GM21619 (cell line): Measurements from ENCODE around the gene MYBPH.

ENCODE experiments used
- ATAC-seq: cut with Tn5 transposase; IDR thresholded peaks from one replicate; pipeline ENCODE4 v1.9.1; 2021; ENCODE audit not compliant: unreplicated experiment

MYBPH gene

DNA sequence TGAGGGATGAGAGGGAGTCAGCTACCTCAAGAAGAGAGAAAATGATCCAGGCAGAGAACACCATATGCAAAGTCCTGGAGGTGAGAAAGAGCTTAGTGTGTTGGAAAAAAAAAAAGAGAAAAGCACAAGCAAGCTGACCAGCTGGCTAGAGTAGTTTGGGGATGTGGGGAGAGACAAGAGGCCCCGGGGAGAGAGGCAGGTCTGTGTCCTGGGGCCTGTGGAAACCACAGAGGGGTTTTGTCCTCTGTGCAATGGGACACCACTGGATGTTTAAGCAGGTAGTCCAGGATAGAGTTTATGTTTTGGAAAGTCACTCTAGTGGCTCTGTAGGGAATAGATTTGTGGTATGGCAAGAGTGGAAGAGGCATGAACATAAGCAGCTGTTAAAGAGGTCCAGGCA lies 25.3 kb upstream of the MYBPH start:
- ATAC-seq: no peak

DNA sequence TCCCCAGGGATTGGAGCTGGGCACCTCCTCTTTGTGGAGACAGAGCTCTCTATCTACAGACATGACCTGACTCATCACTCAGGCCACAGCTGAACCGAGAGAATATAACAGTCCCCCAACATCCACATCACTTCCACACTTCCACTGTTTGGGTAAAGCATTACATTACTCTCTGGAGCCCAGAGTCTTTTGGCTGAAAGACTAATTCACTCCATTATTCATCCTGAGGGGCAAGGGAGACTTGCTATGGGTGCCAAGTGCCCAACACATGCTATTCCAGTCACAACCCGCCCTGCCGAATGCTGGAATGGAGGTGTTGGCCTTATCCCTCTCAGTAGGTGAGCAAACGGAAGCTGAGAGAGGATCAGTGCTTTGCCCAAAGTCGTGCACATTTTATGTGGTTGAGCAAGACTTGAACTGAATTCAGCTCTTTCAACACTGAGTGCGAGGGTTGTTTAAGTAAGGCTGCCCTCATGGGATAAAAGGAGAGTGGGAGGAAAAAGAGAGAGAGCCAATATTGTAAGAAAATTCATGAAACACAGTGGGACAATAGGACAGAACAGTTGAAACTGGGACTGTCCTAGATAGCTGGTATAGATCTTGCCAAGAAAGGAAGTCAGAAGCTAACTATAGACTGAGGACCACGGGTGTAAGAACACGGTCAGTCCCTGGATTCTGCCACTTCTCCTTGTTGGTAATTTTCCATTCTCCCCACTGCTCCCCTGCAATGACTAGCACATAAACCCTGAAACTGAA lies 24.4 kb upstream of the MYBPH start:
- no peak for ATAC-seq

DNA sequence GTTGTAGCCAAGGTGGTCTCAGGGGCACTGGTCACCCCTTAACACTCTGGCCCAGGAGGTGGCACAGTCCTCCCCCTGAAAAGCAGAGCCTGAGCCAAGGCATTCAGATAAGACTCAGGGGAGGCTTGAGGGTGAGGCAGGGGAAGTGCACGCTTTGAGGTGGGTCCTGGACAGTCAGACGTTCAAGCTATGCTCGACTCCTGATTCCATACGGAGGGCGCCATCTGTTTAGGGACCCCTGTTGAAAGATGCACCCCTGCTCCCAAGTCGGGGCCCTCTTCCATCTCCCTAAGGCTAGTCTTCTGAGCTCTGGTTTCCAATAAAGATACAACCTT lies 23.8 kb upstream of the MYBPH start:
- ATAC-seq: no peak

DNA sequence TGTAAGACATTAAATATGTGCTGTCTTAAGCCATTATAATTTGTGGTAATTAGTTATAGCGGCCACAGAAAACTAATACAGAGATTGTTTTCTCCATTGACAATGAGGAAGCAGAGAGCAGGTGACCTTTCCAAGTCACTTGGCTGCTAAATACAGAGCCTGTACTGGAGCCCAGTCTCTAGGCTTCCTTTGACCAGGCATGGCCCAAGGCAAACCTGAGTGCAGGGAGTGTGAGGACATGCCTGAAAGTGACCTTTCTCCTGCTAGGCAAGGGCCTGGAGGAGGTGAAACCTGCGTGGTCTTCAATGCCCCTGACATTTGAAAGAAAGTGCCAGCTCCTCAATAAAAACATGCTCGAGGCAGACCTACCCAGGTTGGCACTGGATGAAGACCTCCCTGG lies 23.4 kb upstream of the MYBPH start:
- no peak for ATAC-seq

DNA sequence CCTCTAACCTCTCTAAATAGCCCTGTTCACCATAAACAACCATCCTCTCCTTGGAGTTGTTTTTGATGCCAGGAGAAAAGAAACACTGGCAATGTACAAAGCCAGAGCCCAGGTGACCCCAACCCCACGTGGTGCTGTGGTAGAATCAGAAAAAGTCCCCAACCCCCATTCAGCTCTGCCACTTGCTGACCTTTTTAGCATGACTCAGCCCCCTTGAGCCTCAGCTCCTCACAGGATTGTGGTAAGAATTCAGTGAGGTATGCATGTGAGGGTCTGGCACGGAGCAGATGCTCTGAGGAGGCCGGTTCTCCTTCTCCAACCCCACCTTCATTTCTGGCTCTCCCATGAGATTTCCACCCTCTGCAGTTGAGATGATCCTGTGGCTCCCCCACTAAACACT lies 22.0 kb upstream of the MYBPH start:
- no peak for ATAC-seq

DNA sequence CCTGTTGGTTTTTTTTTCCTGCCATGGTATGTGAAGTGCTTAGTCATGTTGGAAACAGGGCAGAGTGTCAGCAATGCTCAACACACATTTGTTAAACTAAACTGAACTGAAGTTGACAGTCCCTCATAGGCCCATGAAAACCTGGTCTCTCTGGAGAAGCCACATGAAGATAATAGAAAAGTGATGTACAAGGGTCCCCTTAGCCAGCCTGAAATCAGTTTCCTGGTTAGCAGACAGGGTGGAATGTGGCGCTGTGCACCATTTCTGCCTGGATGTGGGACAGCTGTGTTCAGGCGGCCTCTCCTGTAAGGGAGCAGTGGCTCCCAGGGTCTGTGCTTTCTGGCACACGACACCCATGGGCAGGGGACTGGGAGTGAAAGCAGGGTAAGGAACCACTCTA lies 20.7 kb upstream of the MYBPH start:
- ATAC-seq: no peak

DNA sequence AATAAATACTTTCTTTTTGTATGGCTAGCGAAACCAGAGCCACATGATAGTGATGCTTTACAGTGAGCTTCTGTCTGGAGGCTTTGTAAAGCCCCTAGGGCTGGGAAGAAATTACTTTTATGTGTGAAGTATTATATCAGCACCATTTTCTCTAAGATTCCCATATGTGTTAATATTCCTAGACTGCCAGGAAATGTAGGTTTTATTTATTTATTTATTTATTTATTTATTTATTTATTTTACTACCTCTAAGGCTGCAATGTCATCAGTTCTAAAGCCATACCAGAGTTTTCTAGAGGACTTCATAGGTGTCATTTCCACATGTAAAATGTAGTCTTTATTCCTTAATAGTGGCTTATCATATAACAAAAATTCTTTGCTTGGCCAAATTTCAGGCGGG lies 15.3 kb upstream of the MYBPH start:
- ATAC-seq: no peak

DNA sequence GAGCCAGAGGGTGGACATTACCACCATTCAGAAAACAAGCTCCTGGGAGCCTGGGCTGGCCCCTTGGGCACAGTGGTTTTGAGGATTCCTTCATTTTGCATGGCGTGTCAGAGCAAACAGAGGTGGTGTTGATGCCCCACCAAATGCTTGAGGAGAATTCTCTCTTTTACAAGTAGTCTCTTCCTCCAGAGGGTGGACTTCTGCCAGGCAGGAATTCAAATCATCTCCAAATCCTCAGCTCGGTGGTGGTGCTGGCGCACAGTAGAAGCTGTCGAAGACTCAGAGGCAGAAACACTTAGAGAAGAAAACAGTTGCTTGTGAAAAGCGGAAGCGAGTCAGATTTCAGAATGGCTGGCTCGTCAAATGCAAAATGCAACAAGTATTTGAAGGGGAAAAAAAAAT lies 14.3 kb upstream of the MYBPH start:
- ATAC-seq: no peak

DNA sequence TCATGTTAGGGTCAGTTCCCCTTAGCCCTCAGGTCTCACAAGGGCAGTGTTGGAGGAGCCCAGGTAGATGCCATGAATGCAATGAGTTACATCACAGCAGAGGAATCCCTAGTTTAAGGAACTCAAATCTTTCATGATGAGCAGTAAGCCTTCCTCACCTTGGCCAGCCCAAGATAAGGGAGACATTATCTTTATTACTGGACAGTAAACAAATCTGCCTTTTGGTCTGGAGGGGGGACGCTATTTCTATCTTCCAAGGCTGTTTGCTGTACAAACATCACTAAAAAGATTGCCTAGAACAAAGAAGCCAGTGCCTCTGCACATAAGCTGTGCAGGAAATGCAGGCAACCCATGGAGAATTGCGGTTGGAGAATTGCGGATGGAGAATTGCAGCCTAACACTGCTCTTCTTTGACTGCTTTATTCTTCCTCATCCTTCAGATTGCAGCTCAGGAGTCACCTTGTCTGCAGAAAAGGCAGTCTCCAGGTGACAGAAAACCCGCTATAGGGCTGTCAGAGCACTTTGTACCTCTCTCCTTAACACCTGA lies 13.1 kb upstream of the MYBPH start:
- no peak for ATAC-seq

DNA sequence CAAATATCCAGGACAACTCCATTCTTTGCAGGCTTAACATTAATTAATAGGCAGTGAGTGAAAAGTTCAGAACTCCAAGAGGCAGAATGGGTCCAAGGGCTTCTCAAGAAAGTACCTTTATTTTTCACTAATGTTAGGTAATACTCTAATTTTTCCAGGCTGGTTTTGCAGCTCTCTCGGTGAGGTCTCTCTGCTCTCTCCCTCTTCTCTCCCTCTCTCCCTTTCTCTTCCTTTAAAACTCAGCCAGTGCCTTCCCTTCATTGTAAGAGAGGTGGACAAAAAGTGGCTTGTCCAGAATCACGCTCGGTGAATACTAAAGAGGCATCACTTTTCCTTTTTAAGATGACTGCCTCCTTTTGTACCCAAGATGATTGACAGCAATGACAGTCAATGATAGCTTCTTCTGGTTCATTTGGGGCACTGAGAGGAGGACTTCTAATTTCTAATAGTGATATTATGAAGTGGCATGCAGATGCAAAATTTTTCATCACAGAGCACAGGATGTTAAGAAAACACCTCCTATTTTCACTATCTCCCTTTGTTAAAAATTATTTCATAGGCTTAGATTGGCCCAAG lies 12.2 kb upstream of the MYBPH start:
- no peak for ATAC-seq

DNA sequence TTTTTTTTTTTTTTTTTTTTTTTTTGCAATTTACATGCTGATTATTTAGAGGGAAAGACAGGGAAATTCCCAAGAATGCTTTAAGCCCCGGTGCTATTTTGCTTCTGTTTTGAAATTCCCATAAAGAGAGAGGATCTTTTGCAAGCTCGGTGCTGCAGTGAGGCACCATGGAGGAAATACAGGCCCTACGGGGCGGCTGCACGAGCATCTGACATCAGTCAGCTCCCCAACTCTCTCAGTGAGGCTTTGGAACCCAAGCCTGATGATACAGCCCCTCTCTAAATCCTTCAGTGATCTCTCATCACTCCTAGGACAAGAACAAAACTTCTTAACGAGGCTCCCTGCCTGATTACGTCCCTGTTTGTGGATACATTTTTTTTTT lies 11.7 kb upstream of the MYBPH start:
- ATAC-seq: no peak

DNA sequence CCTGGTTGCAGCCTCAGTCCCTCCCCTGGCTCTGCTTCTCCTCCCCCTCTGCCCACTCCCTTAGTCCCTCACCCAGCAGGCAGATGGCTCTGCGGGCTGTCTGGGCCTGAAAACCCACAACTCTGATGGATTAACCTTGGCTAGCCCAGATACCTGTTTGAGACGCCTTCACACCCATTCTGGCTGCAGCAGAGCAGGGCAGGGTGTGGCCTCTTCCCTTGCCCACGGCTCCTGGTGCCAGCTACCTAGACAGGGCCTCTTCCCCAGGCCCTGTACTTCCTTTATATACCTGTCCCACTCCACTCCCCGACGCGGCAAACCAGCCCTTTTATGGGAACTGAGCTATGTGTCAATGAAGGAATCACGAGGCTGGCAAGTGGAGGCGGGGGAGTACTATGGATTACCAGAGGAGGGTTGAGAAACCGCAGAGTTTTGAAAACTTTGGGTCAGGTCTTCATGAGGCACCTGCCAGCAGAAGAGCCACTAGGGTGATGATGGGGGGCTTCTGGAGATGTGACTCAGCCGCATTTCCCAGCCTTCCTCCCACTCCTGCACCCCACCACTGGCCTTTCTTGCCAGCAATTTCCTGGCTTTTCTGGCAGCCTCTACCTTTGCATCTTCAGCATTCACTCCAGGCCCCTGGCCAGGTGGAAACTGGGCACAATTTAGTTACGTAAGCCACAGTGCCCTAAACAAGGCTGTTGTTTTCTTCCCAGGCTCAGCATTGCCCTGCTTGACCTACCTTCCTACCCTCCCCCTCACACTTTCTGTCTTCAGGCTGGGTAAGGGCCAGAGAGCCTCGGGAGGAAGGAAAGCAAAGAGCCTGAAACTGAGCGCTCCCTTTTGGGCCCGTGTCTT lies 11.0 kb upstream of the MYBPH start, which contains the start of gene CHI3L1:
Gene CHI3L1 (minus strand): TSS at position 259 of the 858 bp plus-strand sequence. CDS start 81 bp downstream, at position 178.
- ATAC-seq: no peak

DNA sequence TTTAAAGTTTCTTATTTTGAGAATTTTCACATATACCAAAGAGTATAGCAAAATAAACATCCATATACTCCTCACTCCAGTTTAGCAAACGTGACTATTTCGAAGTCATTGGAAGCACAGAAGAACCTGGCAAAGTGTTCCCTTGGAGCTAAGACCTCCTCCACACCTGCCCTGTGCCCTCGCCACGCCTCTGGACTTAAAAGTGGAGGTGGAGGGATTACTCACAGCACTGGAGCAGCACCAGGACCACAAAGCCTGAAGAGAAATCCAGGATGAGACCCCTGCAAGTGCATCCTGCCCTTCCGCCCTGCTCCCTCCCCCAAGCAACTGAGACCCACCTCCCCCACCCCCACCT lies 10.4 kb upstream of the MYBPH start:
- no peak for ATAC-seq

DNA sequence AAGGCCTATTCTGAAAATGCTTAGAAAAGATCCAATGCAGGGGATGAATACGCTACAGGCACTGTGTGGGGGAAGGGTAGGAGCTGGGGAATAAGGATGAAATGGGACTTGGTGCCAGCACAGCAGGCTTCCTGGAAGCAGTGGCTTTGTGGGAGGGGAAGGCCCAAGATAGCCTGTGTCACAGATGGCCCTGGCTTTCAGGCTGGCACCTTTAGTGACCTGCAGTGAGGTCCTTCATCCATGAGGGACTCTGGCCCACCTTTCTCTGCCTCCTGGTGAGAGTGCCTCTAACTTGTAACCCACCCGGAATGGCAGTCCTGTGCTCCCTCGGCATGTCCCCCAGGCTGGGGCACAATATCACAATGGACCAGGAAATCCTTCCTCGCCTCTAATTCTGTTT lies 10.0 kb upstream of the MYBPH start:
- ATAC-seq: no peak

DNA sequence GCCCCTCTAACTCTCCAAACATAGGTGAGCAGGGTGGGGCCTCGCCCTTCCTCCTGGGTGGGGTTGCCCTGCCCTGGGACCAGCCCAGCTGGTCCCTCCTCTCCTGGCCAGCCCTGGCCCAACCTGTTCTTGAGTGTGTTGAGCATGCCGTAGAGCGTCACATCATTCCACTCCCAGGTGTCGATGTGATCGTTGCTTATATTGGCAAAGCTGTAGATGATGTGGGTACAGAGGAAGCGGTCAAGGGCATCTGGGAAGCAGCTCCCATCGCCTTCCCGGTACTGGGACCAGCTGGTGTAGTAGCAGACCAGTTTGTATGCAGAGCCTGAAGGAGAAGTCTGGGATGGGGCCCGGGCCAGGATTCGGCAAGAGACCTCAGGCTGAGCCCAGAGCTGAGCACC lies 9.4 kb upstream of the MYBPH start:
- no peak for ATAC-seq

DNA sequence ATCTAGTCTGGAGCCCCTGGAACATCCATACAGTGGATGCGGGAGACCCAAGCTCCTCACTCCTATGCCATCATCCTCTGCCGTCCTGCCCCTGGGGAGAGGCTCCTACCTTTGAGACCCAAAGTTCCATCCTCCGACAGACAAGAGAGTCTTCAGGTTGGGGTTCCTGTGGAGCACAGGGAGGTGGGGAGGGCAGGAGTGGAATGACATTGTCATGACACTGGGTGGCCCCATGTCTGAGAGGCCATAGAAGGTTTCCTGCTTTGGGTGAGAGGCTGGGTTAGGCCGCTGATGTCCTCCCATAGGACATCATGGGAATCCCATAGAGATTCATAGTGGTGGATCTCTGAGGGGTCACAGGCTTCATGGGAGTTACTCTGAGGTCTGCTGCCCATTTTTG lies 8.8 kb upstream of the MYBPH start:
- no peak for ATAC-seq

DNA sequence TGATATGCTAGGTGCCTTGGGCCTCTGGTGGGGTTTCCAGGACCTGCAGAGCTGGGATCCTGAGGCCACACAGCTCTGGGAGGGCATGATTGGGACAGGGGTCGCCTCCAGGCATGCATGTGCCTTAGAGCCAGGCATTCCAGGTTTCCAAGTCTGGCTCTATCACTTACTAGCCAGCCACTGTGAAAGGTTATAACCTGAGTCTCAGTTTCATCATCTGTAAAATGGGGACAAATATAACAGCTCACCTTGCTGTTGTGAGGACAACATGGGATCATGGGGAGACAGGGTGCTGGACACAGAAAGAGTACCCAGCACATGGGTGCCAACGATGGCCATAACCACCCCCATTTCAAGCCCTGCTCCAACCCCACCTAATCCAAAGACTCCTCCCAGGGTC lies 8.2 kb upstream of the MYBPH start:
- ATAC-seq: no peak

DNA sequence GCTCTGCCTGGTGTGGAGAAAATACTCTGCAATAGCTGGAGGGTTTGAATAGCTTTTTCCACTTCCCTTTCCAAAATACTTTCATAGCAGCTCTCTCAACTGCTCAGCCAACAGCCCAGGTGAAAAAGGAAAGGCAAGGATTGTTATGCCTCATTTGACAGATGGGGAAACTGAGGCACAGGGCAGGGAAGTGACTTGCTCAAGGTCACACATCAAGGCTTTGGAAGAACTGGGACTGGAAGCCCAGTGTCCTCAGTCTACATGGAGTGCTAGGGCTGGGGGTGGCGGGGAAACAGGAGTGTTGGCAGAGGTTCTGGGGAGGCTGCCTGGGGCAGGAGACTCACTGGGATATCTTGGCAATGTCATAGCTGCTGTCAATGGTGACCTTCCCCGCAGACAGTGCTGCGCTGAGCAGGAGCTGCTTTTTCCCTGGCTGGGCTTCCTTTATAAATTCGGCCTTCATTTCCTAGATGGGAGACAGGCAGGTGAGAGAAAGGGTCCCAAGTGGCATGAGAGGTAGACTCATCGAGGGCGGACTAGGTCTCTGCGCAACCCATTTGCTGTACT lies 6.8 kb upstream of the MYBPH start:
- no peak for ATAC-seq

DNA sequence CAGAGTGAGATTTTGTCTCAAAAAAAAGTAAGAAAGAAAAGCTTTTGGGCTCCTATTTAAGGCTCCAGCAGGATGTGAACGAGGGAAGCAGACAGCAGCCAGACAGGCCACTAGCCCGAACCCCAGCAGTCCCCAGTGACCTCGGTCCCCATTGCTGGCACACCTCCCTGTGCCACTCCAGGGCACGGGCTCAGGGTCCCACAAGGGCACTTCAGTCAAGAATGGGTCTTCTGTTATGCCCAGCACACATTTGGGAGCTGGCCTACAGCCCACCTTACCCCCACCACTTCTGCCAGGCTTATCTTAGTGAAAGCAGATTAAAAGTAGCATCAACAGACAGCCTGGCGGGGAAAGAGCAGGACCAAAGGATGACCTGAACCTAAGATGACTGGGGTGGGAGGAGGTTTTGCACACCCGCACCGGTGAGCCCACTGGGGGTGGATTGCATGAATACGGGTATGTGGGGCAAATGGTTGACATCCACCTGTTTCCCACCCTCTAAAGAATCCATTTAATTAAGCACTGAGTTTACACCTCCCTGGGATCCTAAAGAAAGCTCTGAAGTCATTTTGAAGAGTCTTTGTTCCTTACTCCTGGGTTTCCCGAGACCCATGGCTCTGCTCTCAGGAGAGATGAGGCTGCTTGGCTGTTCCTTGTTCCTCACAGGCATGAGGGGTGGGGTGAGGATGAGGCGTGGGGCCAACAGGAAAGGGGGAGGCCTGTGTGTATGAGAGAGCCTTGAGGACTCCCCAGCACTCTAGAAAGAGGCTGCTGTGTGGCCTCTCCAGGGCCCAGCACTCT lies 6.2 kb upstream of the MYBPH start:
- ATAC-seq: no peak

DNA sequence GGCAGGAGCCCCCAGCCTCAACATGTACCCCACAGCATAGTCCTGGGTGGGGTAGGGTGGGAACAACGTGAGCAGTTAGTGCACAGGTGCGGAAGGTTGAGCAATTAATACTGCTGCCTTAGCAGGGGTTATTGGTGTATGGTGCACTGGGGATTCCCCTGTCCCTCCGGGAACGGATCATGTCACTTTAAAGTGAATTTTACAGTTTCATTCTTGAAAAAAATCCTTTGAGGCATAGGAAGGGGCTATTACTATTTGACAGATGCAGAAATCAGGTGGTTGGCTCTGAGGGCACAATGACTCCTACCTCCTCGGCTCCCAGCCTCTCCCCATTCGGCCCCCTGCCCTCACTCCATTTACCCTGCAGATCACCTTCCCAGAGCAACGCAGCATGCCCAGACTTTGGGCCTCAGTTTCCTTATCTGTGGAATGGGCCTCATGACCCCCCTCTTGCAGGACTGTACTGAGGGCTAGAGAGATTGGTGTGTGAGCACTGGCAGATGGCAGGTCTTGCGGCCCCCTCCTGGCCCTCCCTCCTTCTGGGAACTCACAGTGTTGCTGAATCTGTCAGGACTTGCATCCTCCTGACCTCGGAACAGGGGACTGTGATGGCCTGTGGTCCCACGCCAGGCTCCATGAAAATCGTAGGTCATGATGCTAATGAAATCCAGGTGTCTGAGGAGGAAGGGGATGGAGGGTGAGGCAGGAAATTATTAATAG lies 5.1 kb upstream of the MYBPH start:
- ATAC-seq: no peak
